ENCODE results near the gene TOX3. TPM values are rescaled to one million over a fixed set of nuclear protein-coding genes. Genes with fewer than 3 reads are reported as not detected.
A peak's percentile ranks its signal among the peaks of the same experiment; 100 is the strongest.

Gene TOX3
- total RNA-seq, 1 donor from 2014 or later: 54.8 TPM

- H3K27me3 Mint-ChIP-seq (ENCODE audit: unreplicated experiment): peaks cover 6% of the 10 kb centered on the region
- no peaks in the 10 kb centered on the region for H3K36me3 Mint-ChIP-seq (ENCODE audit: unreplicated experiment)
- no peak for DNase-seq
Observed at GRCh38 chr16:52543654-52544053, 3.3 kb downstream of the TOX3 start.

DNA sequence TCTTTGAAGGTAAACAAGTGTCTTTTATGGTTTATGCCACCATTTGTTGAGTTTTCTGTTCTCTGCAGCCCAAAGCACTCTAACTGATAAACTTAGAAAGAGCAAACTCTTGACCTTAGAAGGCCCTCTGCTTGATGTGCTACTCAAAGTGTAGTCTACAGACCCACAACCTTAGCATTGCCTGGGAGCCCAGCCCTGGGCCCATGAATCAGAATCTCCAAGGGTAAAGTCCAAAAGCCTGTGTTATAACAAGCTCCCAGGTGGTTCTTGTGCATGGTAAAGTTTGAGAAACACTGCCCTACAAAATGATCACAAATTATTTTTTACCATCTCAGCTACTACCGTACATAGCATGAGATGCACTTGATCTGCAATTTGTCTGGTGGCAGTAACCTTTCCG is 6.0 kb downstream of the TOX3 start:
- no peak for TF ChIP-seq CTCF (IDR thresholded peaks at IDR 0.05; ENCODE audit: partially characterized antibody, unreplicated experiment)
- H3K9me3 Mint-ChIP-seq (ENCODE audit: unreplicated experiment): peaks cover 7% of the 10 kb centered on the region
- peaks cover 3% of the 10 kb centered on the region for H3K27me3 Mint-ChIP-seq (ENCODE audit: unreplicated experiment)
- H3K36me3 Mint-ChIP-seq (ENCODE audit: unreplicated experiment): no peaks in the 10 kb centered on the region
- no peak overlapping the region for H3K4me3 Mint-ChIP-seq (ENCODE audit: unreplicated experiment)
- H3K27ac Mint-ChIP-seq (ENCODE audit: unreplicated experiment): no peak overlapping the region
- DNase-seq: no peak
- peaks cover 21% of the 10 kb centered on the region for H3K4me1 Mint-ChIP-seq (ENCODE audit: low read depth, unreplicated experiment)

More at GRCh38 chr16:52543654-52544053, 3.3 kb downstream of the TOX3 start:
- peaks cover 19% of the 10 kb centered on the region for H3K4me1 Mint-ChIP-seq (ENCODE audit: low read depth, unreplicated experiment)
- no peak for TF ChIP-seq CTCF (IDR thresholded peaks at IDR 0.05; ENCODE audit: partially characterized antibody, unreplicated experiment)
- peaks cover 13% of the 10 kb centered on the region for H3K9me3 Mint-ChIP-seq (ENCODE audit: unreplicated experiment)
- H3K27ac Mint-ChIP-seq (ENCODE audit: unreplicated experiment): no peak overlapping the region
- H3K4me3 Mint-ChIP-seq (ENCODE audit: unreplicated experiment): peak overlapping the region; percentile 76

- no peak for TF ChIP-seq CTCF (IDR thresholded peaks at IDR 0.05; ENCODE audit: partially characterized antibody, unreplicated experiment)
- no peaks in the 10 kb centered on the region for H3K9me3 Mint-ChIP-seq (ENCODE audit: unreplicated experiment)
- no peak for DNase-seq
- peaks cover 18% of the 10 kb centered on the region for H3K4me1 Mint-ChIP-seq (ENCODE audit: low read depth, unreplicated experiment)
- no peak overlapping the region for H3K27ac Mint-ChIP-seq (ENCODE audit: unreplicated experiment)
- no peak overlapping the region for H3K4me3 Mint-ChIP-seq (ENCODE audit: unreplicated experiment)
- H3K27me3 Mint-ChIP-seq (ENCODE audit: unreplicated experiment): no peaks in the 10 kb centered on the region
- no peaks in the 10 kb centered on the region for H3K36me3 Mint-ChIP-seq (ENCODE audit: unreplicated experiment)
Observed at GRCh38 chr16:52539191-52539590, 7.8 kb downstream of the TOX3 start.

DNA sequence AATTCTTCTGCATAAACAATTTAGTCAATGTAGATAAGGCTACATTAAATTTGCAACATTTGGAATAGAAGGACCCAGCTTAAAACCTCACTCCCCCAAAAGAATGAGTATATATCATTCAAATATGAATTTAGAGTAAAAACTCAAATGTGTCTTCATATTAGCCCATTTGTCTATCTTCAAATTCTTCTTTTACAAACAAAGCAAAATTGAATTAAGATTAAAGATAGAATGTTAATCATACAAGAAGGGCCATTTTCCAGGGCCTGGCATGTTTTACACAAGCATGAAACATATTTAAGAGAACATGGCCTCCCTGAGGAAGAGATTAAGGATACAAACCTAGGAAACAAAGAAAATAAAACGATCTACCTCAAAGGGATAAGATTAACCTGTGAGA is 8.4 kb downstream of the TOX3 start:
- Mint-ChIP-seq H3K4me1 (ENCODE audit: low read depth, unreplicated experiment) (peaks cover 15% of the 10 kb centered on the region), H3K4me3 (ENCODE audit: unreplicated experiment) (no peak overlapping the region), H3K27ac (ENCODE audit: unreplicated experiment) (no peak overlapping the region), H3K9me3 (ENCODE audit: unreplicated experiment) (no peaks in the 10 kb centered on the region), H3K36me3 (ENCODE audit: unreplicated experiment) (no peaks in the 10 kb centered on the region), H3K27me3 (ENCODE audit: unreplicated experiment) (no peaks in the 10 kb centered on the region)
- DNase-seq: no peak
- no peak for TF ChIP-seq CTCF (IDR thresholded peaks at IDR 0.05; ENCODE audit: partially characterized antibody, unreplicated experiment)

DNA sequence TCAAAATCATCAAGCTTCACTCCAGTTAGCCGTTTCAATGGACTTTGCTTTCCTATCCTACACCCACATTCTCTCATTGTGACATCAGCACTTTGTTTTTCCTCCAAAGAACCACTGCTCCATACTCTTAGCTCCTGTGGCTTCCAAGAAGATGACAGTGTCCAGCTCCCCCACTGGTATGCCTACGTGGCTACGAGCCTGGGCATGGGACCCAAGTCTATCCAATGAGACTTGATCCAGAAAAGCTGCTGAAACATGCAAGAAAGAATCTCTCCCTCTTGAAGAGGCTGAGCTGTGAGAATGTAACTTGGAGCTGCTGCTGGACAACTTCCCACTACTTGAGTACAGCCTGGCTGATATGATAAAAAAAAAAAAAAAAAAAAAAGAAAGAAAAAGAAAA is 9.4 kb downstream of the TOX3 start:
- Mint-ChIP-seq H3K4me1 (ENCODE audit: low read depth, unreplicated experiment) (peaks cover 10% of the 10 kb centered on the region), H3K4me3 (ENCODE audit: unreplicated experiment) (no peak overlapping the region), H3K9me3 (ENCODE audit: unreplicated experiment) (no peaks in the 10 kb centered on the region), H3K27ac (ENCODE audit: unreplicated experiment) (no peak overlapping the region), H3K36me3 (ENCODE audit: unreplicated experiment) (no peaks in the 10 kb centered on the region), H3K27me3 (ENCODE audit: unreplicated experiment) (no peaks in the 10 kb centered on the region)
- DNase-seq: no peak
- TF ChIP-seq CTCF (IDR thresholded peaks at IDR 0.05; ENCODE audit: partially characterized antibody, unreplicated experiment): no peak
